Activated naive CD4-positive, alpha-beta T cell treated with anti-CD3 and anti-CD28 coated beads, Interleukin-2, amount 50 U/mL, for 16 hours (primary cell): ENCODE data around the gene SLFN12L.
"Not testable (repeated sequence)": the region's sequence is repeated elsewhere in the genome, so short reads cannot be mapped to it uniquely, and the experiment has no call there.

ENCODE experiments used
- DNase-seq: peaks from one replicate; pipeline ENCODE4 v3.0.0-alpha.2; 2020

SLFN12L gene

DNA sequence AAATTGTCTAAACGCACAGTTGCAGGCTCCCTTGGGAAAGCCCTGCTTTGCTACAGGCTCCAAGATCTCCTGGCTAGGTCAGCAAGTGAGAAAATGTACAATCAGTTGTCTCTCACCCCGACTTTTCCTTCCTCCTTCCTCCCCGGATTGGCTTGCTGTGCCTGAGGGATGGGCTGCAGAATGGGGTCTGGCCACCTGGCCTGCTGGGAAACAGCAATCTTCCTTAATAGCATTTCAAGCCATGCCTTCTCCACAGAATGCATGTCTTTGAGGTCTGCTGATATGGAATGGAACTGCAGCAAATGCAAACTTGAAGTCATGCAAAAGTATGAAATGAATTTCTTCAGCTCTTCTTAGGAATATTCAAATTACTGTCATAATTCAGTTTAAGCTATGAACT lies 46.1 kb downstream of the SLFN12L start:
- DNase-seq = no peak

DNA sequence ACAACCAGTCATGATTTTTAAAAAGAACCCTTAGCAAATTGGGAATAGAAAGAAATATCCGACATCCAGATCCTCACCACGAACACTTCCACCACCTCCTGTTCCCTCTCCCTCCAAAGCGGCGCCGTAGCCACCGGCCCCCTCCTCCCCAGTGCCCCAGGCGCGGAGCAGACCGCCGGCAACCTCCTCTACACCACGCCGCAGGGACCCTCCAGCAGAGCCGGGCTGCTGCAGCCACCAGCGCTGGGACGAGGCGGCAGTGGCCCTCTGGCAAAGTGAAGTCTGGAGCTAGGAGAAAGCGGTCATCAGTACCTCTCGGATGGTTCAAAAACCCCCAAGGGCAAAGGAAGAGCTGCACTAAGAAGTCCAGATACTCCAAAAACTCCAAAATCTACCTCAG lies 47.5 kb downstream of the SLFN12L start:
- no peak for DNase-seq

DNA sequence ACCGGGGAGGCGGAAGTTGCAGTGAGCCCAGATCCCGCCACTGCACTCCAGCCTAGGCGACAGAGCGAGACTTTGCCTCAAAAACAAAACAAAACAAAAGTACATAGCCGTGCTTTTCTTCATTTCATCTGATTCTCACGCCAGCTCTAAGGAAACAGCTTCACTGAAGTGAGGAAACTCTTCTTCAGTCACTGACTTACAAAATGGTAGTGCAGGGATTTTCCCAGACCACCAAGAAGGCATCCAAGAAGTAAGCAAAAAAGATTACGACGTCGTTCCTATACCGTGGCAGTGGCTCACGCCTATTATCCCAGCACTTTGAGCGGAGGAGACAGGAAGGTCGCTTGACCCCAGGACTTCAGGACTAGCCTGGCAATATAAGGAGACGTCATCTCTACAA lies 48.5 kb downstream of the SLFN12L start:
- DNase-seq = no peak

DNA sequence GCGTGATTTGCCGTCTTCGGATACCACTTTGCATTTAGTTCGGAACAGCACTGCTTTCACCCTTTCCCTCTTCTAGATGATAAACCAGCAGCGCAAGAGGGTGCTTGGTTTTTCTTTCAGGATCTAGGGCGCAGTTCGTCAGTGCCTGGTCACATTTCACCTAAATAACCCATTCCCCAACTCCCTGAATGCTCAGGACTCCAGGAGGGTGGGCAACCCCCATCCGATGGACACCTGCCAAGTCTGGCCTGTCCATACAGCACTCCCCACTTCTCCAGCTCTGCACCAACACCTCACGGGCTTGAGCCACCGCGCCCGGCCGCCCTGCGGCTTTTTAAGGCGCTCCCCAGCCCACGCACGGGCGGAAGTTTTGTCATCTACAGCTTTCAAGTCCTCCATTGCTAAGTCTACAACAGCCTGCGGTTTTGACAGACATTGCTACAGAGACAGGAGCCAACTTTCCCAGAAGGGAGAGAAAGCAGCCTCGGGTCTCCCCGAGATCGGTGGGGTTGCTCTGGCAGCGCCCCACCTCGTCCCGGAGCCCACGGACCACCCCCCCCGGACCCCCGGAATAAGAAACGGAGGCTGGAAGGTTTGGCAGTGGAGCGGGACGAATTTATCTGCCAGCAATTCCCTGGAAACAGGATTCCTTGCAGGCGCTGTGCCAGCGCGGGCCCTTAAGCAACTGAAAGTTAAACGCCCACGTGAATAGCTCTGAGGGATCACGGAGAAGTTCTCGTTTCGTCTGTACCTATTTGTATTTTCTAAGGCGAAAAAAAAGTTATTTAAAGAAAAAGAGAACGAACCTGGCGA lies 50.4 kb downstream of the SLFN12L start:
- DNase-seq = peak; percentile 84

DNA sequence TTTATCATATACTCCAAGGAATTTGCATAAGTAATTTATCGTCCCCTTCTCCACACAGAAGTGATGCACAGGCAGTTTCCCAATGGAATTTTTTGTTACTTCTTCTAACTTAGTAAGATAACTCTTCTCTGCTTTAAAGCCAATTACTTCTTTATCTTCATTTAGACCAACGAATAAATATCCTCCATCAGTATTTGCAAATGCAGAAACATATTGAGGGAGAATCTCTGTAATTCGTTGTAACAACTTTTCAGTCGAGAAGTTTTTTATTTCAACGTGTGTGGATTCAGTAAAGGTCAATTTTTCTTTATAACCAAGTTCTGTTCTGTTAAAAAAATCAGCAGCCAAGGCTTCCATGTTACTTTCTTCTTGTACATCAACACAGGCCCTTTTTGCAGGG lies 58.2 kb downstream of the SLFN12L start:
- no peak for DNase-seq

DNA sequence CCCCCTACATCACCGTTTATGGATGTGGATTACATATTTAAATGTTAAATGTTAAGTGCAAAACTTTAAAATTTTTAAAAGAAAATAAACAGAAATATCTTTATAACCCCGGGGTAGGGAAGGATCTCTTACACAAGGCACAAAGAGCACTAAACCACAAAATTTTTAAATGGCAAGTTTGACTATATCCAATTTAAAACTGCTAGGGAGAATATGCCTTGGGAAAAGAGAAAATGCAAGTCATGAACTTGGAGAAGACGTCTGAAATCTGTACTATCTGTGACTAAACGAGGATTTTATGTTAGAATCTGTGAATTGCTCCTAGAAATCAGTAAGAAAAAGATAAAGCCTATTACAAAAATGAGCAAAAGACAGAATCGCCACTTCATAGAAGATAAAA lies 60.2 kb downstream of the SLFN12L start:
- no peak for DNase-seq

DNA sequence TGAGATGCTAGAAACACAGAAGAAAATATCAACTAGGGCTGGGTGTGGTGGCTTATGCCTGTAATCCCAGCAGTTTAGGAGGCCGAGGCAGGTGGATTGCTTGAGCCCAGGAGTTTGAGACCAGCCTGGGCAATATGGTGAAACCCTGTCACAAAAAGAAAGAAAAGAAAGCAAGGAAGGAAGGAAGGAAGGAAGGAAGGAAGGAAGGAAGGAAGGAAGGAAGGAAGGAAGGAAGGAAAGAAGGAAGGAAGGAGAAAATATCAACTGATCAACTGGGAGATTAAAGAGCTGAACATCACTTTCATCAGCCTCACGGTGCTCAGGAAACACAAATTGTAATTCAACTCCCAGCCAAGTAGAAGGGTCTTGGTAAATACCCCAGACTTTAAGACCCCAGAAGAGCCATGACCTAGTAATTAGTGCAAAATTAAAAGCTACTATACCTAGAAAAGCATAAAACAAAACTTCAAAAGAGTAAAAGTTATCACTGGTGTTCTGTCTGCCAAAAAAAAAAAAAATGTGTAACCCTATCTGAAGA lies 61.1 kb downstream of the SLFN12L start:
- no peak for DNase-seq

DNA sequence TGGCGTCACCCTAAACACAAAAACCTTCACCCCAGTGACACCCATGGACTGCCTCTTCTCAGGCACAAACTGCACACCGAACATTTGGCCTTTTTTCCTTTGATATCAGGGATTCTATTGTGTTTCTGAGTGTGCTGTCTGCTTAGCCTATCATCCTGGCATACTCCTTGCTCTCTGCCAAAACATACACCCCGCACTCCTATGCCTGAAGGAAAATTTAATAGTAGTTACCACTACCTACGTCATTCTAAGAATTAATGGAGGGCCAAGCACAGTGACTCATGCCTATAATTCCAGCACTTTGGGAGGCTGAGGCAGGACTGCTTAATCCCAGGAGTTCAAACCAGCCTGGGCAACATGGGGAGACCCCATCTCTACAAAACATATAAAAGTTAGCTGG lies 69.0 kb downstream of the SLFN12L start:
- no peak for DNase-seq

DNA sequence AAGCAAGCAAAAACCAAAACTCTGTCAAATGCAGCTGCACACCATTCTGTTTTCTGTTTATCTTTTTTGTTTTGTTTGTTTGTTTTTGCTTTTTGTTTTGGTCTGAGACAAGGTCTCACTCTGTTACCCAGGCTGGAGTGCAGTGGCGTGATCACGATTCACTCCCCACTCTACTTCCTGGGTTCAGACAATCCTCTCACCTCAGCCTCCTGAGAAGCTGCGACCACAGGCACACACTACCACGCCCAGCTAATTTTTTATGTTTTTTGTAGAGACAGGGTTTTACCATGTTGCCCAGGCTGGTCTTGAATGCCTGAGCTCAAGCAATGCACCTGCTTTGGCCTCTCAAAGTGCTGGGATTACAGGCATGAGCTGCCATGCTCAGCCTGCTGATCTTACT lies 69.7 kb downstream of the SLFN12L start:
- DNase-seq = no peak

DNA sequence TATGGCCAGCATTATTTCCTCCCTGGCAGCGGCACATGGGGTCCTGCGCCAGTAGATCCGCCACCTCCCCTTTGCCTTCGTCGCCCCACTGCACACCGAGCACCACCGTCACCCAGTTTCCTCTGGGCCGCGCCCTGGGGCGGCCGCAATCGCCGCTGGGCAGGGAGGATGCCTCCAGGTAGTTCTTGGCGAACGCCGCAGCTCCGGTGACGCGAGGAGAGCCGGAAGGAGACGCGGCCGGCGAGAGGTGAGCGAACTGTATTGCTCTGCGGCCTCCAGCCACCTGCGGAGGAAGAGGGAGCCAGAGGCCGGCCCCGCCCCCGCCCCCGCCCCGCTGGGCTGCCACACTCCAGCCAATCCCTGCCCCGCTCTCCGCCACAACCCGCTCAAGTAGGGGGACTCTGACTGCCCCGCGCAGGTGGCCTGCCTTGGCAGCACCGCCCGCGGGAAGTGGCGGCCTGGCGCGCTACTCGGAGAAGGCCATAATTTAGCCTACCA lies 77.1 kb downstream of the SLFN12L start:
- DNase-seq = peak; percentile 31

DNA sequence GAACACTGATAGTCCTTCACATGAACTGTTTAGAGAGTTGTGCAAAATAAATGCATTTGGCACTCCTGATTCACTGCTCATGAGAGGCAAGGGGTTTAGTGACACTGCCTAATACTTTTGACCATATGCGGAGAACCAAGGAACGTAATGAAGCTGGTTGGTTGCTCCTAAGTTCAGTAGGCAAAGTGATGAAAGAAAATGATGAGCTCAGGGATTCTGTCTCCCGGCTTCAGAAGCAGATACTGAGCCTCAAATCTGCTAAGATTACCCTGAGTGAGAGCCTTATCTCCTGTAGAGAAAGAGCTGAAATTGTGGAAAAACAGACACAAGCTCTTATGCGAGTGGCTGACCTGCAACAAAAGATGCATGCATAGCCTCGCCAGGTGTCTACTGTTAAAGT lies 83.4 kb downstream of the SLFN12L start:
- DNase-seq = not testable (repeated sequence)

DNA sequence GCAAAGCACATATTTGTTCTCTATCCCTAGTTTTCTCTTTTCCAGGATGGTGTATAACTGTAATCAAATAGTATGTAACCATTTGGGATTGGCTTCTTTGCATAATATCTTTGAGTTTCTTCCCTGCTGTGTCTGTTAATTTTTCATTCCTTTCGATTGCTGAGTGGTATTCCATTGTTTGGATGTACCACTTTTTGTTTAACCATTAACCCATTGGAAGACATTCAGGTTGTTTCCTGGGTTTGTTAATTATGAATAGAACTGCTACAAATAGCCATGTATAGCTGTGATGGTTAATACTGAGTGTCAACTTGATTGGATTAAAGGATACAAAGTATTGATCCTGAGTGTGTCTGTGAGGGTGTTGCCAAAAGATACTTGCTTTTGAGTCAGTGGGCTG lies 84.3 kb downstream of the SLFN12L start:
- DNase-seq = no peak

DNA sequence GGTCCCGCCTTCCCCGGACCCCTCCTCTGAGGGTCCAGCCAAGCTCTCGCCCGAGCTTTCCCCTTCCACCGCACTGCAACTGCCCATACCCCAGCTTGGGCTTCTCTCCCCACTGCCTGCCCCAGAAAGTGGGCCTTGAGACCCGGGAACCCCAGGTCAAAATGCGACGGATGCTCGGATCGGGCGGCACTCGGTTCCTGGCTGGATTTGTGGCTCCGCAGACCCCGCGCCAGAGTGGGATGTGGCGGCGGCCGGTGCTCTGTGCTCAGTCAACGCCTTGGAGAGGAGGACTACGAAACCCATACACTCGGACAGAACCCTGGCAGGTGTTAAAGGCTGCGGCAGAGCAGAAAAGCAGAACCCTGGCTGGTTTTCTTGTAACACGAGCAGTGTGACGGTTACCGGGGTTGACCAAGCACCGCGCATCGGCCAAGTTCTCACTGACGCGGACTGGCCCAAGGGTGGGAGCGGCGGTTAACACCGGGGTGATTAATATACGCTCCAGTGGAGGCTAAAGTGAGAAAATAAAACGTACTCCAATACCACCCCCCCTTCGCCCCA lies 88.0 kb downstream of the SLFN12L start:
- DNase-seq = no peak

DNA sequence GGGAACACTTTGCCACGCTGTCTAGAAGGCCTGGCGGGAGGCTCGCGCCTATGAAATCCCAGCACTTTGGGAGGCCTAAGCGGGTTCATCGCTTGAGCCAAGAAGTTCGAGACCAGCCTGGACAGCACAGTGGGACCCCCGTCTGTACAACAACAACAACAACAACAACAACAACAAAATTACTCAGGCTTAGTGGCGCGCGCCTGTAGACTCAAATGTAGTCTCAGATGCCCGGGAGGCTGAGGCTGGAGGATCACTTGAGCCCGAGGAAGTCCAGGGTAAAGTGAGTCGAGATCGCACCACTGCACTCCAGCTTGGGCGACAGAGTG lies 88.6 kb downstream of the SLFN12L start:
- DNase-seq = no peak

DNA sequence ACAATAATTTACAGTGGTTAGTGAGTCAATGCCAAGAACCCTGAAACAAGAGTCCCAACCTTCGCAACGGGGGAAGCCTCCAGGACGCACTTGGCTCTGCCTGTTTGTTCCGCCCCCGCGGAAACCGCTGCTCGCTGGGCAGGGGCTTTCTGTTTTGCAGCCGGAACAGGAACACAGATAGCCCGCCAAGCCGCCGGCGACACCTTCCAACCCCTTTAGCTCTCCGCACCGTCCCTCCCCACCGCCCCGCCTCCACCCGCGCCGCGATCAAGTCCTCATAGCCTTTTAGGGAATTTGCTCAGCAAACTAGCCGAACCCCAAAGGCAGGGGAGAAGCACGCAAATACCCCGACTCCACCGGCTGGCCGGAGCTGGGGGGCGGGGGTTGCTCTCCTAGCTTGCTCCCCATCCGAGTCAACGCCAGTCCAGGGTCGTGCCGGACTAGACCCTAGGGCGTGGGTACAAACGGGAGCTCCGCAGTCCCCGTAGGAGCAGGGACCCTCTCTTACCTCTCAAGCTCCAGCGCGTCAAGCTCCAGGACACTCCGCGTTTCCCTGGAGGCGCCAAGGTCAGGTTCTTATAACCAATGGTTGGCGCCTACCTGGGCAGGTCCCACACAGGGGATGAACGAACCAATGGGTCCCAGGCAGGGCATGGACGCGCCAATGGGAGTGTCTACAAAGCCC lies 89.1 kb downstream of the SLFN12L start, which contains the start of gene SLFN13:
SLFN13 (minus strand) TSS at position 553 of the 685 bp plus-strand sequence. CDS start 3,086 bp downstream, outside the sequence.
- DNase-seq = peak; percentile 89

DNA sequence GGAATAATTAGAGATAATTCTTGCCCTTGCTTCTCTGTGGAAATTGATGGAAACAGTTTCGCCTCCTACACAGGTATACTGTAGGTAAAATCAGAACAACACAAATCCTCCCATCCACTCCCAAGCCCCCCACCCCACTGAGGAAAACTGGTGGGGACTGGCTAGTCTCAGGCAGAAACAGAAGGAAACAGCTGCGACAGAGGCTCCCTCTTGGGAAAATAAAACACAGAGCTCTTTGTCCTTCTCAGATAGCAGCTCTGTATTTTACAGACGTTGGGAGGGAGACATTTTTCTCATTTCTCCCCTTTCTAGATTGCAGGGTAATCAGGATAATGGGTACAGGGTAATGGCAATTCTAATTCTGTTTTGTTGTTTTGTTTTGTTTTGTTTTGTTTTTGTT lies 90.0 kb downstream of the SLFN12L start:
- no peak for DNase-seq

DNA sequence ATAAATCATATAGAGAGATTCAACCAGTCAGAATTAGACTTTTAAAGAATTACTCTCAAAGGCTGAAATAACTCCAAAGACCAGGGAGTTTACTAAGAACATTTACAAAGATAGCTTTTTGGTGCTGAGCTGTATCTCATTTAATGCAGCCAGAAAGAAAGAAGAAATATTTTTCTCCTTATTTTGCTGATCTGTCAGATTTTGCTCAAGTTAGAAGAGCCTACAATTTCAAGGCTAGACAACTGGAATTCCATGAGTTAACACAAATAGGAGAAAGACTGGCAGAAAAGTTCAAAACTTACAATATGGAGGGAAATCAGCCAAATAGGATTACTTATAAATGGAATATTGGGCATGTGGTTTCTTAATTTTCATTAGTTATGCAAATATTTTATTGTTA lies 99.0 kb downstream of the SLFN12L start:
- no peak for DNase-seq

DNA sequence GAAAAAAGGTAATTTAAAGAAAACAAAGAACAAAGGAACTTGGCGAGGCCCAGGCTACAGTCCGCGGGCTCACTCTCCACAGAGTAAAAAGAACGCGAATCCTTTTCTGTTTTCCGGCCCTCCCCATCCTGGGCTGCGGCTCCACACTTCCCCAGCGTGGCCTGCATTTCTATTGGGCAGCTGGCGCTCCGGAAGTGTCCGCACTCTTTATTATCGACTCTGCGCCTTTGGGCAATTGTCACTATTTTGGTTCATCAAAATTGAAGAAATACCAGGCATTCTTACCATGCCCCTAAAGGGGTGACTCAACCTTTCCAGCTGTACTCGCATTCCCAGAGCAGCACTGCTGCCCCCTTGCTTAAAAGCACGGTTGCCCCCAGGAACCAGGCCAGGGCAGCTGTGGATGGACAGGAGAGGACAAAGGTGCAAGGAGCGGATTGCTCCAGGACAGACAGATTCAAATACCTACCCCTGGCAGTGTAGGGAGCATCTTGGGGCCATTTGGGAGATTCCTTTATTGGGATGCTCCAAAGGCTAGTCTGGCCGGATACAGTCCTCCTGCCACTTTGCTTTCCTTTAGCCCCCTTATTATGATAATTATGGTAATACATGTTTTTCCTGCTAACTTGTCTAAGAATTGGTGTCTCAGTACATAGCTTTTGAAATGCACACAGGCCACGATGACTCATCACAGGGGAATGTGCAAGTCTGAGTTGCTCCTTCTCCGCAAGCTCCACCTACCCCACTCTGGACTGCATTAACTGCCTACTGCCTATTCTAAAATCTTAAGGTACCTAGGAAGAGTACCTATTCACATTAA lies 104.2 kb downstream of the SLFN12L start:
- DNase-seq = peak; percentile 75

DNA sequence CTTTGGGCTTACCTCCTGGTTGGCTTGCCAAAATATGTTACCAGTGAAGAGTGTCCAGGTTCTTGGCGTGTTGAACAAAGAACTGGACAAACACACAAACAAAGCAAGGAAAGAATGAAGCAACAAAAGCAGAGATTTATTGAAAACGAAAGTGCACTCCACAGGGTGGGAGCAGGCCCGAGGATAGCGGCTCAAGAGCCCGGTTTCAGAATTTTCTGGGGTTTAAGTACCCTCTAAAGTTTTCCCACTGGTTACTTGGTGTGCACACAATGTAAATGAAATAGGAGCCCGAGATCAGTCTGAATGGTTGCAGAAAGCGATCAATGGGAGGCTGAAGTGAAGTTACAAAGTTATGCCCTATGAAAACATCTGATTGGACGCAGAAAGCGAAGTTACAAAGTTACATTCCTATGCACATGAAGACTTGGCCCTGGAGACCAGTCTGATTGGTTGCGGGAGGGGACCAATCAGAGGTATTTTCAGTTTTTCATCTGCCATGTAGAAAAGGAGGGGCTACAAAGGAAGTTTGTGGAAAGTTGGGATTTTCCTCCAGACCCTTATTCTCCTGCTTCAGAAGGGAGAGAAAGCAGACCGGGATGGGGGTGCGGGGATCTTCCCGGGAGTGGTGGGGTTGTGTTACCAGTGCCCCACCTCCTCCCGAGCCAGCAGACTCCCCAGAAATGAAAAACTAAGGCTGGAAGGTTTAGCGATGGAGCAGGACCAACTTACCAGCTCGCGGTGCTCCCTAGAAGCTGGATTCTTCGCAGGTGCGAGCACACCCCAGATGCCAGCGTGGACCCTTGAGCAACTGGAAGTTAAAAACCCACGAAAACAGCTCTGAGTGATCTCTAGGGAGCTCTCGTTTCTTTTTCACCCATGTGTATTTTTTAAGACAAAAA lies 105.1 kb downstream of the SLFN12L start, which contains the start of gene SLFN12:
SLFN12 (minus strand) TSS at position 325 of the 899 bp plus-strand sequence. CDS start 9,472 bp downstream, outside the sequence.
- DNase-seq = peak; percentile 40

DNA sequence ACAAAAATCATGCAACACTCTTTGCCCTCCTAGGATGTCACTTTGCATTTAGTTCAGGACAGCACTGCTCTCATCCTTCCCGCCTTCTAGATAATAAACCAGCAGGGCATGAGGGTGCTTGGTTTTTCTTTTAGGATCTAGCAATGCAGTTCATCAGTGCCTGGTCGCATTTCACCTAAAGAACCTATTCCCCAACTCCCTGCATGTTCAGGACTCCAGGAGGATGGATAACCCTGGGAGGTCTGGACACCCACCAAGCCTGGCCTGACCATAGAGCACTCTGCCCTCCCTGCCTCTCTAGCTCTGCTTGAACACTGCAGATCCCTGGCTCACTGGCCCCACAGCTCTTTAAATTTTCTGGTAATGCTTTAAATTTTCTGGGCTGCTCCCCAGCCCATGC lies 107.8 kb downstream of the SLFN12L start:
- no peak for DNase-seq

DNA sequence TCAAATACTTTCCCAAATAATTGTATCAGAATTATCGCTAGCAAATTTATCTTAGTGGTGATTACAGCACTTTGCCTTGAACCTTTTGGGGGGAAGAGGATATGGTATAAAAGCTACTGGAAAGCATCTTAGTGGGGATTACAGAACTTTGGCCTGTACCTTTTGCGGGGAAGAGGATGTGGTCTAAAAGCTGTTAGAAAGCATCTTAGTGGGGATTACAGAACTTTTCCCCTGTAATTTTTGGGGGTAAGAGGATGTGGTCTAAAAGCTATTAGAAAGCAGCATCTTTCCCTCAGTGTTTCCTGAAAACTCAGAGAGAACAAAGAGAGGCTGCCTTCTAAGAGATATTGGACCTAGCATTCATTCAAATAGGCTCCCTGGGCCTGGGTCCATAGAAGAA lies 109.2 kb downstream of the SLFN12L start:
- no peak for DNase-seq

DNA sequence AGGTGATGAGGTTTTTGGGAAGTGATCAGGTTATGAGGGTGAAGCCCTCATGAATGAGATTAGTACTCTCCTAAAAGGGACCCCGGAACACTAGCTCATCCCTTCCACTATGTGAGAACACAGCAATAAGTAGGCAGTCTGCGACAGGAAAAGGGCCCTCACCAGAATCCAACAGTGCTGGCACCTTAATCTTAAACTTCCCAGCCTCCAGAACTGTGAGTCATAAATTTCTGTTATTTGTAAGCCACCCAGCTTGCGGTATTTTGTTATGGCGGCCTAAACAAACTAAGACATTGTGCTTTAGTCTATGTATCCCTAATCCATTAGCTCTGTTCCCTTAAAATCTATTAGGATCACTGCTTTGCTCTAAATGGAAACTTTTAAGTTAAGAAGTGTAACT lies 113.7 kb downstream of the SLFN12L start:
- DNase-seq = no peak
